Mammary epithelial cell (primary cell): ENCODE results near the gene PCBP1.

ENCODE experiments used
- CTCF ChIP-seq, 2 donors: IDR thresholded peaks in 1 of 2; conservative IDR thresholded peaks in 1 of 2; 2 replicates each; pipeline ENCODE4 v1.5.1; 2011 to 2012; ENCODE audit warnings: inconsistent platforms in 2 of 2, low read length in 2 of 2, mild to moderate bottlenecking in 2 of 2, control low read depth in 1 of 2, low read depth in 1 of 2; ENCODE audit not compliant: insufficient read depth in 1 of 2; ENCODE audit errors: extremely low read depth in 1 of 2
- EZH2 ChIP-seq: IDR thresholded peaks from 2 replicates; pipeline ENCODE4 v1.6.1; 2012; ENCODE audit warnings: low read length, inconsistent platforms, borderline replicate concordance

DNA sequence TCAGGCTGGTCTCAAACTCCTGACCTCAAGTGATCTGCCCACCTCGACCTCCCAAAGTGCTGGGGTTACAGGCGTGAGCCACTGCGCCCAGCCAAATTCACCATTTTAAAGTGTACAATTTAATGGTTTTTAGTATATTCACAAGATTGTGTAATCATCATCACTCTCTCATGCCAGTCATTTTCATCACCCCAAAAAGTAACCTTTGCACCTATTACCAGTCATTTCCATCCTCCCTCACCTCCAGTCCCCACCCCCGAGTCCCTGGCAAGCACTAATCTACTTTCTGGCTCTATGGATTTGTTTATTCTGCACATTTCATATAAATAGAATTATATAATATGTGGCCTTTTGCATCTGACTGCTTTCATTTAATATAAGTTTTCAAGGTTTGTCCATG lies 10.8 kb downstream of the PCBP1 start:
- TF ChIP-seq CTCF (conservative IDR thresholded peaks at IDR 0.05 in 1 of 2, IDR thresholded peaks at IDR 0.05 in 1 of 2; ENCODE audit: extremely low read depth in 1 of 2, insufficient read depth in 1 of 2, low read depth in 1 of 2, low read length in 2 of 2) (no peak), EZH2 (no peak)
